ENCODE measurements around the gene TBC1D3D. TPM values are rescaled to one million over a fixed set of nuclear protein-coding genes. Genes with fewer than 3 reads are reported as not detected.
"Not testable (repeated sequence)": the region's sequence is repeated elsewhere in the genome, so short reads cannot be mapped to it uniquely, and the experiment has no call there.

The TBC1D3D gene
- not detected in 2 replicates for total RNA-seq (2014; rRNA removed; shearing (Covaris generic))

DNA sequence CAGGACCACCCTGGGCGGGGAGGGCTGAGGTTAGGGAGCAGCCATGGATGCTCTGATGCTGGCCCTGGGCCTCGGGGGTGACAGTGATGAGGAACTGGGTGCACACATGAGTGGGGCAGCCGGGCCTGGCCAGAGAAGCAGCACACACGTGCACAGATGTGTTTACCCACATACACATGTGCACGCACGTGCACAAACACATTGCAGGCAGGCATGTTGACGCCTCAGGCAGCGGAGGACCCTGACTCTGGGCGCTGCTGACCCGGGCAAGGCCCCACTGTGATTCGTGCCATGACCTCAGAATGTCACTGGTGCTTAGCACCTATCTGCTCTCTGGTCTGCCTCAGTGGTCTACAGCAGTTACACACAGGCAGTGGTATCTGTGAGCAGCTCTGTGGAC lies at the start of gene TBC1D3D:
TSS of gene TBC1D3D (plus strand) at position 301 of the 400 bp plus-strand sequence. CDS start 1,585 bp downstream, outside the sequence.
- DNase-seq (ENCODE audit: low spot score) = not testable (repeated sequence)

DNA sequence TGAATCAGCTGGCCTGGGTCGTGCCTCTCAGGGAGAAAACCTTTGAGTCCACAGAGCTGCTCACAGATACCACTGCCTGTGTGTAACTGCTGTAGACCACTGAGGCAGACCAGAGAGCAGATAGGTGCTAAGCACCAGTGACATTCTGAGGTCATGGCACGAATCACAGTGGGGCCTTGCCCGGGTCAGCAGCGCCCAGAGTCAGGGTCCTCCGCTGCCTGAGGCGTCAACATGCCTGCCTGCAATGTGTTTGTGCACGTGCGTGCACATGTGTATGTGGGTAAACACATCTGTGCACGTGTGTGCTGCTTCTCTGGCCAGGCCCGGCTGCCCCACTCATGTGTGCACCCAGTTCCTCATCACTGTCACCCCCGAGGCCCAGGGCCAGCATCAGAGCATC lies 14.8 kb upstream of the TBC1D3D start, which contains the start of gene TBC1D3L:
TSS of gene TBC1D3L (minus strand) at position 101 of the 400 bp plus-strand sequence. CDS start 1,540 bp downstream, outside the sequence.
- not testable (repeated sequence) for DNase-seq (ENCODE audit: low spot score)

Other genes starting within 250 kb of the TBC1D3D start
- gene TBC1D3K, start 79.6 kb upstream of the TBC1D3D start, total RNA-seq (2014; rRNA removed; shearing (Covaris generic)) = not detected in 2 replicates
- gene TBC1D3L, start 14.9 kb upstream of the TBC1D3D start, total RNA-seq (2014; rRNA removed; shearing (Covaris generic)) = 0.92 and 1.2 TPM in 2 replicates
- gene TBC1D3C, start 64.7 kb downstream of the TBC1D3D start, total RNA-seq (2014; rRNA removed; shearing (Covaris generic)) = not detected in 2 replicates
- gene TBC1D3E, start 124.0 kb downstream of the TBC1D3D start, total RNA-seq (2014; rRNA removed; shearing (Covaris generic)) = not detected in 2 replicates
- gene TBC1D3, start 188.6 kb downstream of the TBC1D3D start, total RNA-seq (2014; rRNA removed; shearing (Covaris generic)) = not detected in 2 replicates

Measured in H4 (cell line).